NCI-H345 treated with DMSO at 0.1 percent for 48 hours (cell line): ENCODE results near the gene ARHGAP6.
"Not testable (repeated sequence)": the region's sequence is repeated elsewhere in the genome, so short reads cannot be mapped to it uniquely, and the experiment has no call there.

ENCODE experiments used
- DNase-seq: peaks from one replicate; lab custom pipeline; 2025; ENCODE audit not compliant: unreplicated experiment; lab: John Stamatoyannopoulos, UW

ARHGAP6 gene

DNA sequence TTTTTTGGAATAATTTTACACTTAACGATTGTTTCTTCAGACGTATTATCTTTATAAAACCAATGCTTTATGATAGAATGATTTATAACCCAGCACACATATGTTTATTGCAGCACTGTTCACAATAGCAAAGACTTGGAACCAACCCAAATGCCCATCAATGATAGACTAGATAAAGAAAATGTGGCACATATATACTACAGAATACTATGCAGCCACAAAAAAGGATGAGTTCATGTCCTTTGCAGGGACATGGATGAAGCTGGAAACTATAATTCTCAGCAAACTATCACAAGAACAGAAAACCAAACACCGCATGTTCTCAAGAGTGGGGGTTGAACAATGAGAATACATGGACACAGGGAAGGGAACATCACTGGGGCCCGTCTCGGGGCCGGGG lies 542.6 kb downstream of the ARHGAP6 start:
- not testable (repeated sequence) for DNase-seq

DNA sequence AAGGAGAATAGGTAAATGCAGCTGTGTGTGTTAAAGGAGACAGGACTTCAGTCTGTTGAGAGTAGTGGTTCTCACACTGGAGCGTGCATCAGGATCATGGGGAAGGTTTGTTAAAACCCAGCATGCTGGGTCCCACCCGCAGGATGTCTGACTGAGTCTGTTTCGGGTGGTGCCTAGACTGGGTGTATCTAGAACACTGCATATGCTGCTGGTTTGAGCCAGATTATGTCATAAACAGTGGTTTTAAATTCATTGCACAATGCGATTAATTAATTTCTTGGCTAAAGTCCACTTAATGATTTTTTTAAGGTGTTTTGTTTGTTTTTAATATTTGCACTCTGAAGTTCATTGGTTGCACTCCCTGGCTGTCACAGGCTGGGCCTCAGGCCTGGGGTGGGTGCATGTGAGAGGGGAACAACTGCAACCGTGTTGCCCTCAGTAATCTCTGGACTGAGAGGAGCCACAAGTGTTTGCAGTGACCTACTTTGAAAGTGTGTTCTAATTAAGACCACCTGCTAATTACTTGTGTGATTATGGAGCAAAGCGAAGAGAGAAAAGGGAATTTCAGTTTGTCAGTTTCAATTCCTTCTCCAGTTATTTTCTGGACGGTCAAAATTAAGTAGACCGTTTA lies 546.3 kb downstream of the ARHGAP6 start:
- DNase-seq: no peak

GRCh38 chrX:11117745-11118144 lies 548.0 kb downstream of the ARHGAP6 start:
- DNase-seq: no peak

DNA sequence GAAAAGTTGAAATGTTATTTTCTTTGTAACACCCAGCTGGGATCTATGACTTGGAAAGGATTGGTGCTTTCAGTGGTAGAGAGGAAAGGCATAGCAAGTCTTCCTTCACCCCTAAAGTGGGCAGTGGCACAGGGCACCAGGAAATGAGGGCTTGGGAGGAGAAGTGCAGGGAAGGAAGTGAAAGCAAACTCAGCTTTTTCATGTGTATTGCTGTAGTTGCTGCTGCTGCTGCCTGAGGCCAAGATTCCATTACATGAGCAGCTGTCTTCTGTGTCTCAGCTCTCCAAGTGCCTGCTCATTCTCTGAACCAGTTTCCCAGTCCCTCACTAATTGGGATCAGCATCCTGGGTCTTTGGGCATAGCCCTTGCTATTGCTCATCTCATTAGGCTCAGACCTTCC lies 552.0 kb downstream of the ARHGAP6 start:
- no peak for DNase-seq

DNA sequence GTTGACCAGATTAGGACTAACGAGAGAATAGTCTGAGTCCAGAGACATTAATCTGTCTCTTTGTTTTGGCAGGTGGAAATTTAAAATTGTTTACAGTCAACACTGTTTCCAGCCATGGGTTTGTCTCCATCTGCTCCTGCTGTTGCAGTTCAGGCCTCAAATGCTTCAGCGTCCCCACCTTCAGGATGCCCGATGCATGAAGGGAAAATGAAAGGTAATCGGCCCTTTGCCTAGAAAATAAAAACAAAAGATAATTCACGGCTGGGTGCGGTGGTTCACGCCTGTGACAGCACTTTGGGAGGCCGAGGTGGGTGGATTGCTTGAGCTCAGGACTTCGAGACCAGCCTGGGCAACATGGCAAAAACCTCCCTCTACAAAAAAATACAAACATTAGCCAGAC lies 553.8 kb downstream of the ARHGAP6 start:
- DNase-seq: no peak

DNA sequence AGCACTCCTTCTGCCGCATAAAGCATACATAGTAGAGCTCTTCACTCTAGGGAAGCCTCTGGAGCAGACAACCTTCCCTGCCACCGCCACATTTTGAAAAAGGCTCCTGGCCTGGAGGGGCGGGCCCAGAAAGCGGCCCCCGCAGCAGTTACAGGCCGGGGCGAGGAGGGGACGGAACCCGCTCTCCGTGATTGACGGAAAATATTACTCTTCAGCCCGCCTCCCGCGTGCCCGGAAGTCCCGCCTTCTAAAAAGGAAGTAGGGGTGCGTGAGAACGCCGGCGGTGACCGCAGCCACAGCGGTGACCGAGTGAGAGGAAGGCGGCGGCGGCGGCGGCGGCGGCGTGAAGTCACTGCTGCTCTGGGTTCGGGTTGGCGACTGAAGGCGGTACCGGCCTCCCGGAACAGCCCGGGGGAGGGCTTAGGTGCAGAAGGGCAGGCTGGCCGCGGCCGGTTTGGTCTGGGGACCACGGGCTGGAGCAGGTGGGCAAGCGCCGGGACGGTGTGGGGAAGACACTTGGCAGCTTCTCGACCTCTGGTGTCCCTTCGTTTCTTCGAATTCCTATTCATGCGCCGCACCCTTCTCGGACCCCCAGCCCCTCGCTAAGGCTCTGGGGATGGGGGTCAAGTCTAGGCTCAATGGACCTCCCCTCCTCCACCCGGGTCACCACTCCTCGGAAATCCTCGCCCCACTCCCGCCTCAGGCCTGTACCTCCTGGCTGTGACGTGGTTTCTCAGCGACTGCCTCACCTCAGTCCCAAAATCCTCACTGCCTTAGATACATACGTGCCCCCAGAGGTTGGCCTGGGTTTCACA lies 554.5 kb downstream of the ARHGAP6 start, which contains the start of gene HCCS:
TSS of gene HCCS (plus strand) at position 296 of the 815 bp plus-strand sequence. CDS start 729 bp downstream, outside the sequence.
- DNase-seq: peak; percentile 49

DNA sequence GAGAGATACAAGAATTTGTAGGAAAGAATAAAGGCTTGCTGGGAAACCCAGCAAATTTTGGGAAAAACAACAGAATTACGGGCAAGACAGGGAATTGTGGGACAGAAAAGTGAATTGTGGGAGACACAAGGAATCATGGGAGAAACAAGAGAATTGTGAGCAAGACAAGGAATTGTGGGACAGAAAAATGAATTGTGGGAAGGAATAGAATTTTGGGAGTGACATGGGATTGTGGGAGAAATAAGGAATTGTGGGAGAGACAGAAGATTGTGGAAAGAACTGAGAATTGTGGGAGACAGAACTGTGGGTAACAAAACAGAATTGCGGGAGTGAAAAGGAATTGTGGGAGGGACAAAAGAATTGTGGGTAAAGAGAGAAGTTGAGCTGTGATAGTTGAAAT lies 555.8 kb downstream of the ARHGAP6 start:
- DNase-seq: no peak

- DNase-seq: no peak
Measured at GRCh38 chrX:11108253-11108941, 557.3 kb downstream of the ARHGAP6 start.

DNA sequence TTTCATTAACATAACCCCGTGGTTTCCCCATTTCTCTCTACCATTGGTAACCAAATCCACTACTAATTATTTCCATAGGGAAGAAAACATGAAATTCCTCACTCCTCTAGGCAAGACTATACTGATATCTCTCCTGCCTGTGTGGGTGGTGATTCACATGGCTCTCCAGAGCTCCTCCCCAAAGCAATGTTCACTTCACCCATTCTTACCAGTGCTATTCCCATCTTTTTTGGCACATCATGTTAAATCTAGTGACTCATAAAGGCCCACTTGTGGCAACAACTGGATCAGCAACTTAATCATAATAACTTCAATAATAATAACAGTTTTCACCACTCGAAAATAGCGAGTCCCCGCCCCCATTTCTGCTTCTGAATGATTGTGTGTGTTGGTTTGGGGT lies 560.6 kb downstream of the ARHGAP6 start:
- no peak for DNase-seq

GRCh38 chrX:11103751-11104150 lies 562.0 kb downstream of the ARHGAP6 start:
- DNase-seq: no peak

DNA sequence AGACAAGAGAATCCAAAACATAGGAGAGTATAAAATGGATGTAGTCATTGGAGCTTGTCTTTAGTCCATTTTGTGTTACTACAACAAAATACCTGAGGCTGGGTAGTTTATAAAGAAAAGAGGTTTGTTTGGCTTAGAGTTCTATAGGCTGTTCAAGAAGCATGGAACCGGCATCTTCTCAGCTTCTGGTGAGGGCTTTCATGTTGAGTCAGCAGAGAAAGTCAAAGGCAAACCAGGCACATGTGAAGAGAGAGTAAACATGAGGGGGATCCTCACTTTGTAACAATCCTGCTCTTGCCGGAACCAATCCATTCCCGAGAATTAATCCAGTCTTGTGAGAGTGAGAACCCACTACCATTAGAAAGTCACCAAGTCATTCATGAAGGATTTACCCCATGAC lies 562.7 kb downstream of the ARHGAP6 start:
- no peak for DNase-seq

- DNase-seq: peak; percentile 22
Measured at GRCh38 chrX:11100281-11101035, 565.3 kb downstream of the ARHGAP6 start.

DNA sequence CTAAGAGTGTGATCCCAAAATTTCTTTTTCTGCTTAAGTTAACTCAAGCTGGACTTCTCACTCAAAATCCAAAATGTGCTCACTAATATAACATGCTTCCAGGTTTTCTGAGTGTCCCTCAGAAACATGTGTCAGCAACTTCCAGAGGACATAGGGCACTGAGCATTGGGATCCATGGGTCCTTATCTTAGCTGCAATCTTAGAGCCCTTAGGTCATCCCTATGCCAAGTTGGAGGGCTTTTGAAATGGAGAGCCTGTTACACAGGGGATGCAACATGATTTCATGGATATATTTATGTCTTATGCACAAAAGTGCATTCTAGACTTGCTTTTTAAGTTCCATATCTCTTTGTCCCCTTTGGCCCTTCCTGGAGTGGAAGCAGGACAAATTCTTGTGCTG lies 566.3 kb downstream of the ARHGAP6 start:
- no peak for DNase-seq

GRCh38 chrX:11097933-11098332 lies 567.8 kb downstream of the ARHGAP6 start:
- DNase-seq: no peak

- DNase-seq: no peak
Measured at GRCh38 chrX:11089802-11090201, 575.9 kb downstream of the ARHGAP6 start.
